HEK293T (cell line): ENCODE results near the gene DNAH8.

Source experiments
- ARNT ChIP-seq: fragments of 450-650 bp; IDR thresholded peaks from 2 replicates; pipeline ENCODE4 v1.6.1; 2017; ENCODE audit warnings: mild to moderate bottlenecking
- BHLHE40 ChIP-seq: fragments of 450-650 bp; IDR thresholded peaks from 2 replicates; pipeline ENCODE4 v1.6.1; 2016; ENCODE audit warnings: mild to moderate bottlenecking, moderate library complexity, borderline replicate concordance
- ELF4 ChIP-seq: fragments of 450-650 bp; IDR thresholded peaks from 2 replicates; pipeline ENCODE4 v1.6.1; 2017; ENCODE audit warnings: antibody characterized with exemption
- FOXA1 ChIP-seq: fragments of 450-650 bp; IDR thresholded peaks from 2 replicates; pipeline ENCODE4 v1.6.1; 2016; ENCODE audit warnings: mild to moderate bottlenecking
- FOXK2 ChIP-seq: fragments of 450-650 bp; IDR thresholded peaks from 2 replicates; pipeline ENCODE4 v1.6.1; 2016; ENCODE audit warnings: mild to moderate bottlenecking
- FOXM1 ChIP-seq: fragments of 450-650 bp; IDR thresholded peaks from 2 replicates; pipeline ENCODE4 v1.6.1; 2017; ENCODE audit warnings: mild to moderate bottlenecking, borderline replicate concordance
- HDGF ChIP-seq: fragments of 450-650 bp; IDR thresholded peaks from 2 replicates; pipeline ENCODE4 v1.6.1; 2017; ENCODE audit warnings: antibody characterized with exemption, borderline replicate concordance
- LEF1 ChIP-seq: fragments of 450-650 bp; IDR thresholded peaks from 2 replicates; pipeline ENCODE4 v1.6.1; 2017; ENCODE audit warnings: mild to moderate bottlenecking, borderline replicate concordance
- SP1 ChIP-seq: fragments of 450-650 bp; IDR thresholded peaks from 2 replicates; pipeline ENCODE4 v1.6.1; 2017
- TARDBP ChIP-seq: fragments of 450-650 bp; IDR thresholded peaks from 2 replicates; pipeline ENCODE4 v1.6.1; 2016

DNA sequence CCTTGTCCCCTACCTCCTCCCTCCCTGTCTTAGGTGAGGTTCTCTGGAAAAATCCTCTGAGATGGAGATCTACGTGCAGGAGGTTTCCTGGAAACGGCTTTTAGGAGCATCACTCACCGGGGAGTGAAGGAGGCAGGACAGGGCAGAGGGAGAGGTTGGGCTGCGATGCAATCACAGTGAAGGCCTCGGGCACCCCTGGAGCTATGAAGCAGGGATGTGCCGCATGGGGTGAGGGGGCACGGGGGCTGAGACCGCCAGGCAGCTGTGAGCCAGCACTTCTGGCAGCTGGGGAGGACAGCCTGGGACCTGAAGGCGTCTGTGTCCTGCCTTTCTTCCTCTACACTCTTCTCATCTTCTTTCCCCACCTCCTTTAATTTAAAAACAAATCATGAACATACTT, 320.6 kb downstream of the DNAH8 start:
- TF ChIP-seq BHLHE40: no peak
- no peak for TF ChIP-seq FOXM1
- no peak for TF ChIP-seq ARNT
- TF ChIP-seq LEF1: no peak
- no peak for TF ChIP-seq ELF4
- no peak for TF ChIP-seq FOXK2
- TF ChIP-seq TARDBP: no peak
- no peak for TF ChIP-seq FOXA1
- no peak for TF ChIP-seq HDGF
- no peak for TF ChIP-seq SP1
